ENCODE results near the gene HAUS8.

Gene HAUS8

GRCh38 chr19:17075864-17076542, 751 bp upstream of the HAUS8 start:
- peak; percentile 31 for DNase-seq (ENCODE audit: low spot score)

GRCh38 chr19:17074634-17075034, 618 bp downstream of the HAUS8 start:
- no peak for DNase-seq (ENCODE audit: low spot score)

GRCh38 chr19:17073869-17074633, 1.2 kb downstream of the HAUS8 start:
- DNase-seq (ENCODE audit: low spot score) = no peak

GRCh38 chr19:17070912-17071311, 4.3 kb downstream of the HAUS8 start:
- DNase-seq (ENCODE audit: low spot score) = no peak

GRCh38 chr19:17070421-17070820, 4.8 kb downstream of the HAUS8 start:
- DNase-seq (ENCODE audit: low spot score) = no peak

GRCh38 chr19:17069193-17069592, 6.1 kb downstream of the HAUS8 start:
- DNase-seq (ENCODE audit: low spot score) = no peak

GRCh38 chr19:17063428-17063827, 11.8 kb downstream of the HAUS8 start:
- no peak for DNase-seq (ENCODE audit: low spot score)

- no peak for DNase-seq (ENCODE audit: low spot score)
Measured at GRCh38 chr19:17061691-17062090, 13.6 kb downstream of the HAUS8 start.

- DNase-seq (ENCODE audit: low spot score) = no peak
Measured at GRCh38 chr19:17061205-17061604, 14.0 kb downstream of the HAUS8 start.

- no peak for DNase-seq (ENCODE audit: low spot score)
Measured at GRCh38 chr19:17060802-17061201, 14.4 kb downstream of the HAUS8 start.

GRCh38 chr19:17058236-17058635, 17.0 kb downstream of the HAUS8 start:
- DNase-seq (ENCODE audit: low spot score) = no peak

GRCh38 chr19:17055636-17056035, 19.6 kb downstream of the HAUS8 start:
- no peak for DNase-seq (ENCODE audit: low spot score)

- no peak for DNase-seq (ENCODE audit: low spot score)
Measured at GRCh38 chr19:17054746-17055145, 20.5 kb downstream of the HAUS8 start.

- no peak for DNase-seq (ENCODE audit: low spot score)
Measured at GRCh38 chr19:17052439-17052838, 22.8 kb downstream of the HAUS8 start.

GRCh38 chr19:17049711-17050280, 25.5 kb downstream of the HAUS8 start:
- DNase-seq (ENCODE audit: low spot score) = no peak

- no peak for DNase-seq (ENCODE audit: low spot score)
Measured at GRCh38 chr19:17048885-17049453, 26.3 kb downstream of the HAUS8 start.

- DNase-seq (ENCODE audit: low spot score) = no peak
Measured at GRCh38 chr19:17045907-17046502, 29.2 kb downstream of the HAUS8 start.

- no peak for DNase-seq (ENCODE audit: low spot score)
Measured at GRCh38 chr19:17043744-17044143, 31.5 kb downstream of the HAUS8 start.

GRCh38 chr19:17041976-17042375, 33.3 kb downstream of the HAUS8 start:
- DNase-seq (ENCODE audit: low spot score) = no peak

GRCh38 chr19:17037966-17038500, 37.2 kb downstream of the HAUS8 start:
- peak; percentile 31 for DNase-seq (ENCODE audit: low spot score)

- DNase-seq (ENCODE audit: low spot score) = no peak
Measured at GRCh38 chr19:17037184-17037583, 38.1 kb downstream of the HAUS8 start.

GRCh38 chr19:17036640-17037039, 38.6 kb downstream of the HAUS8 start:
- no peak for DNase-seq (ENCODE audit: low spot score)
